Esophagus muscularis mucosa (tissue), 4 donors: ENCODE data around the gene WDSUB1. TPM values are rescaled to one million over a fixed set of nuclear protein-coding genes. Genes with fewer than 3 reads are reported as not detected.

Experiments used
- DNase-seq: peaks from one replicate; pipeline ENCODE4 v3.0.0-alpha.2; 2017; ENCODE audit errors: extremely low spot score
- H3K27ac ChIP-seq, 4 donors: fragments of 200-600 bp; sonication (generic); replicated peaks in 1 of 4; 1 replicate in 3 of 4; 2 replicates in 1 of 4; pipeline ENCODE4 v1.5.1; 2016 to 2019; ENCODE audit warnings: mild to moderate bottlenecking in 1 of 4
- H3K27me3 ChIP-seq, 4 donors: fragments of 200-600 bp; sonication (generic); one replicate each; pipeline versions ENCODE4 v1.5.1 to v1.6.0; 2016 to 2019
- H3K36me3 ChIP-seq, 4 donors: fragments of 200-600 bp; sonication (generic); one replicate each; pipeline ENCODE4 v1.5.1; 2016 to 2019
- H3K4me1 ChIP-seq, 4 donors: fragments of 200-600 bp; sonication (generic); one replicate each; pipeline ENCODE4 v1.5.1; 2016 to 2019
- H3K4me3 ChIP-seq, 4 donors: fragments of 200-600 bp; sonication (generic); 1 replicate in 2 of 4; 2 replicates in 2 of 4; pipeline ENCODE4 v1.5.1; 2016 to 2019; ENCODE audit warnings: mild to moderate bottlenecking in 4 of 4, moderate library complexity in 1 of 4
- H3K9me3 ChIP-seq, 4 donors: fragments of 200-600 bp; sonication (generic); 1 replicate in 3 of 4; 2 replicates in 1 of 4; pipeline ENCODE4 v1.5.1; 2016 to 2019
- EP300 ChIP-seq: sonication (generic); formaldehyde crosslinking; IDR thresholded peaks from one replicate; pipeline ENCODE4 v1.6.1; 2017; ENCODE audit warnings: antibody characterized with exemption
- POLR2A ChIP-seq: fragments of 450-650 bp; IDR thresholded peaks from one replicate; pipeline ENCODE4 v1.6.1; 2017; ENCODE audit warnings: antibody characterized with exemption, moderate library complexity, mild to moderate bottlenecking, low read depth
- POLR2AphosphoS5 ChIP-seq, 2 donors: sonication (generic); formaldehyde crosslinking; IDR thresholded peaks; one replicate each; pipeline ENCODE4 v1.6.1; 2017; ENCODE audit warnings: antibody characterized with exemption in 2 of 2
- WGBS: methylation state at CpG from one replicate; pipeline ENCODE4 v1.1.5; 2018; 5-methylcytosine and 5-hydroxymethylcytosine counted together
- intact Hi-C: fragments of 100-400 bp; cut with DNase I; formaldehyde crosslinking; loops from one replicate; pipeline ENCODE4 v1.15.1; 2023
- total RNA-seq, 4 donors: library from RNA; depleted of rRNA; stranded (reverse); fragments of >200 nt; gene quantifications; one replicate each; pipeline versions ENCODE4 v1.1.0 to v1.2.1, GENCODE V29; 2016
- TF ChIP-seq, protein P1 (sequence below), 3 experiments: fragments of 200-600 bp in 2 of 3; fragments of 450-650 bp in 1 of 3; sonication (generic) in 2 of 3; IDR thresholded peaks; one replicate each; pipeline ENCODE4 v1.5.1; 2017 to 2019; ENCODE audit warnings: antibody characterized with exemption in 3 of 3, mild to moderate bottlenecking in 2 of 3, moderate library complexity in 1 of 3

WDSUB1 gene
- total RNA-seq, 4 donors from 2014 or later: 3.5 to 7.9 (median 4.4) TPM

GRCh38 chr2:159270744-159271379 is 15.6 kb downstream of the WDSUB1 start:
- over 99% methylated on average over 4 of the region's 4 CpGs for WGBS
- no peaks in the 10 kb centered on the region for H3K27me3 ChIP-seq

DNA sequence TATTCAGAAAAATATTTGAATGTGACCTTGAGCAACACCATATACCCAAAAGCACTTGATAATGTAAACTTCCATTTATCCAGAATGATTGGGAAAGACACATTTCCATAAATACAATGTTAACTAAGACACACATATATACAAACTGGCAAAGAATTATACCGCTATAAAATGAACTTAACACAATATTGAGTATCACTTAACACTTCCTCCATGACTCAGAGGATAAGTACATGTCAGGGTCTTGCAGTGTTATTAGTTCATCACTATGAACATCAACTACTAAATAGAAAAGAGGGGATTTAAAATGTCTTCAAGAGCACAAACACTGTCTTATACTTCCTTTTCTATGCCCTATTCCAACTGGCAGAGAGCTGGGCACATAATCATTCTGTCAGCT is 18.6 kb downstream of the WDSUB1 start:
- Histone ChIP-seq H3K4me1 (peaks cover 0 to 10% (median 6%) of the 10 kb centered on the region in 4 donors), H3K9me3 (no peaks in the 10 kb centered on the region), H3K27ac (no peak overlapping the region), H3K36me3 (peaks cover 0 to 15% (median 9%) of the 10 kb centered on the region in 4 donors), H3K4me3 (no peak overlapping the region), H3K27me3 (no peaks in the 10 kb centered on the region)
- DNase-seq: no peak
- TF ChIP-seq, protein P1, sequence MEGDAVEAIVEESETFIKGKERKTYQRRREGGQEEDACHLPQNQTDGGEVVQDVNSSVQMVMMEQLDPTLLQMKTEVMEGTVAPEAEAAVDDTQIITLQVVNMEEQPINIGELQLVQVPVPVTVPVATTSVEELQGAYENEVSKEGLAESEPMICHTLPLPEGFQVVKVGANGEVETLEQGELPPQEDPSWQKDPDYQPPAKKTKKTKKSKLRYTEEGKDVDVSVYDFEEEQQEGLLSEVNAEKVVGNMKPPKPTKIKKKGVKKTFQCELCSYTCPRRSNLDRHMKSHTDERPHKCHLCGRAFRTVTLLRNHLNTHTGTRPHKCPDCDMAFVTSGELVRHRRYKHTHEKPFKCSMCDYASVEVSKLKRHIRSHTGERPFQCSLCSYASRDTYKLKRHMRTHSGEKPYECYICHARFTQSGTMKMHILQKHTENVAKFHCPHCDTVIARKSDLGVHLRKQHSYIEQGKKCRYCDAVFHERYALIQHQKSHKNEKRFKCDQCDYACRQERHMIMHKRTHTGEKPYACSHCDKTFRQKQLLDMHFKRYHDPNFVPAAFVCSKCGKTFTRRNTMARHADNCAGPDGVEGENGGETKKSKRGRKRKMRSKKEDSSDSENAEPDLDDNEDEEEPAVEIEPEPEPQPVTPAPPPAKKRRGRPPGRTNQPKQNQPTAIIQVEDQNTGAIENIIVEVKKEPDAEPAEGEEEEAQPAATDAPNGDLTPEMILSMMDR (IDR thresholded peaks at IDR 0.05): no peak
- no peak for TF ChIP-seq POLR2AphosphoS5 (IDR thresholded peaks at IDR 0.05)
- TF ChIP-seq POLR2A: no peak
- TF ChIP-seq EP300: no peak
- 75% methylated on average over 1 of the region's 1 CpG for WGBS
- intact Hi-C loops: no loop called here

More at GRCh38 chr2:159270744-159271379, 15.6 kb downstream of the WDSUB1 start:
- Histone ChIP-seq H3K27ac (no peak overlapping the region), H3K36me3 (peaks cover 0 to 28% (median 9%) of the 10 kb centered on the region in 4 donors), H3K4me1 (peaks cover 0 to 10% (median 6%) of the 10 kb centered on the region in 4 donors), H3K4me3 (no peak overlapping the region), H3K9me3 (no peaks in the 10 kb centered on the region)
- TF ChIP-seq POLR2AphosphoS5 (IDR thresholded peaks at IDR 0.05) (no peak), POLR2A (no peak), EP300 (no peak)
- TF ChIP-seq, protein P1 (IDR thresholded peaks at IDR 0.05): no peak
- DNase-seq: no peak
- intact Hi-C loops: no loop called here

DNA sequence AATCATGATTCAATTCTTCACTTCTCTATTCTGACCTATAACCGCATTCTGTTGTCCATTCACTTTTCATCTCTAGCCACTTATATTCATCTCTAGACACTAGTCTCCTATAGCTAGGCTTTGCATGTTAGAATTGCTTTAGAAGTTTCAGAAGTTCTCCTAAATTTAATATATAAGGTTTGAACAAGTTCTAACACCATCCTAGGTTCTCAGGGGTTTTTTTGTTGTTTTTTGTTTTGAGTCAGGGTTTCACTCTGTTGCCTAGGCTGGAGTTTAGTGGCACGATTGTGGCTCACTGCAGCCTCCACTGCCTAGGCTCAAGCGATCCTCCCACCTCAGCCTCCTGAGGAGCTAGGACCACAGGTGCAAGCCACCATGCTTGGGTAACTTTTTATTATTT is 19.9 kb downstream of the WDSUB1 start:
- 93% methylated on average over 3 of the region's 3 CpGs for WGBS
- Histone ChIP-seq H3K4me3 (no peak overlapping the region), H3K27ac (no peak overlapping the region), H3K27me3 (no peaks in the 10 kb centered on the region), H3K4me1 (peaks cover 0 to 10% (median 6%) of the 10 kb centered on the region in 4 donors), H3K9me3 (no peaks in the 10 kb centered on the region), H3K36me3 (peaks cover 0 to 15% (median 6%) of the 10 kb centered on the region in 4 donors)
- intact Hi-C loops: no loop called here
- DNase-seq: no peak
- TF ChIP-seq POLR2AphosphoS5 (IDR thresholded peaks at IDR 0.05): no peak
- no peak for TF ChIP-seq EP300
- TF ChIP-seq, protein P1 (IDR thresholded peaks at IDR 0.05): no peak
- TF ChIP-seq POLR2A: no peak

- DNase-seq: no peak
- Histone ChIP-seq H3K9me3 (no peaks in the 10 kb centered on the region), H3K27me3 (no peaks in the 10 kb centered on the region), H3K4me1 (peaks cover 0 to 10% (median 6%) of the 10 kb centered on the region in 4 donors), H3K36me3 (peaks cover 0 to 7% (median 3%) of the 10 kb centered on the region in 4 donors), H3K27ac (no peak overlapping the region), H3K4me3 (no peak overlapping the region)
- 78% methylated on average over 1 of the region's 1 CpG for WGBS
- intact Hi-C loops: no loop called here
- no peak for TF ChIP-seq EP300
- TF ChIP-seq POLR2A: no peak
- no peak for TF ChIP-seq POLR2AphosphoS5 (IDR thresholded peaks at IDR 0.05)
- TF ChIP-seq, protein P1 (IDR thresholded peaks at IDR 0.05): no peak
Observed at GRCh38 chr2:159265171-159265576, 21.3 kb downstream of the WDSUB1 start.

DNA sequence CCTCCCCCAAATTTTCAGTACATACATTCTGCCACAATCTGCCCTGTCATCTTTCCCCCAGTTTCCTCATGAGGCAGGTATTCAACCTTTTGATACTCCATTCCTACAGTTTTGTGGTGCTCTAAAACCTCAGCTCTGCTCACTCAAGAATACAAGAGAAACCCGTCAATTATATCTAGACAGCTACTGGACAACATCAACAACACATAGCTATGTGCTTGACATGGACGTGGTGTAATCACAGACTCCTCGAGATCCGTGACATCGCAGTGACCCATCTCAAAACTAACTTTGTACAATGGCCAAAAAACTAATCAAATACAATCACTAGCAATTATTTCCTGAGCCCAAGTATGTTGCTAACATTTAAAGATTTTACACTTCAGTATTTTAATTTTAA is 23.6 kb downstream of the WDSUB1 start:
- WGBS: 91% methylated on average over 5 of the region's 5 CpGs
- Histone ChIP-seq H3K9me3 (no peaks in the 10 kb centered on the region), H3K4me3 (no peak overlapping the region), H3K27ac (no peak overlapping the region), H3K36me3 (peaks cover 0 to 12% (median 6%) of the 10 kb centered on the region in 4 donors), H3K4me1 (peaks cover 0 to under 1% (median under 1%) of the 10 kb centered on the region in 4 donors), H3K27me3 (no peaks in the 10 kb centered on the region)
- no peak for TF ChIP-seq EP300
- TF ChIP-seq POLR2AphosphoS5 (IDR thresholded peaks at IDR 0.05): no peak
- TF ChIP-seq POLR2A: no peak
- intact Hi-C loops: no loop called here
- no peak for DNase-seq
